Dendritic cell treated with granulocyte-macrophage colony-stimulating factor and Interleukin-4, amounts not matched to agents 40 ng/mL and 50 ng/mL, for 4 days (primary cell): Measurements from ENCODE around the gene SGIP1.

Experiments used
- H3K27ac Mint-ChIP-seq: one replicate; pipeline ENCODE4 v1.8.0; 2022; ENCODE audit warnings: mild to moderate bottlenecking, mixed read lengths
- H3K27me3 Mint-ChIP-seq: one replicate; pipeline ENCODE4 v1.8.0; 2022; ENCODE audit warnings: mild to moderate bottlenecking, mixed read lengths
- H3K36me3 Mint-ChIP-seq: one replicate; pipeline ENCODE4 v1.8.0; 2022; ENCODE audit warnings: low read depth, mixed read lengths
- H3K4me1 Mint-ChIP-seq: one replicate; pipeline ENCODE4 v1.8.0; 2022; ENCODE audit warnings: low read depth, mixed read lengths
- H3K4me3 Mint-ChIP-seq: one replicate; pipeline ENCODE4 v1.8.0; 2022; ENCODE audit warnings: mild to moderate bottlenecking, moderate library complexity, mixed read lengths
- H3K9me3 Mint-ChIP-seq: one replicate; pipeline ENCODE4 v1.8.0; 2022; ENCODE audit warnings: mixed read lengths
- intact Hi-C: fragments of 100-400 bp; cut with micrococcal nuclease; formaldehyde crosslinking; loops from one replicate; pipeline ENCODE4 v1.15.0; 2022

SGIP1 gene

GRCh38 chr1:66760506-66760905 is 226.6 kb downstream of the SGIP1 start:
- no peaks in the 10 kb centered on the region for H3K9me3 Mint-ChIP-seq
- peaks cover 23% of the 10 kb centered on the region for H3K4me1 Mint-ChIP-seq
- H3K36me3 Mint-ChIP-seq, result no peaks in the 10 kb centered on the region
- intact Hi-C loops, result loop anchor here (10.0 kb wide), 2 partner anchors 174 to 214 kb away; no protein-coding TSS in a partner anchor
- H3K27me3 Mint-ChIP-seq, result no peaks in the 10 kb centered on the region
- H3K4me3 Mint-ChIP-seq, result no peak overlapping the region
- H3K27ac Mint-ChIP-seq, result no peak overlapping the region

GRCh38 chr1:66761221-66761620 is 227.3 kb downstream of the SGIP1 start:
- Mint-ChIP-seq H3K27ac (no peak overlapping the region), H3K4me1 (peaks cover 23% of the 10 kb centered on the region), H3K27me3 (no peaks in the 10 kb centered on the region), H3K4me3 (no peak overlapping the region), H3K36me3 (no peaks in the 10 kb centered on the region), H3K9me3 (no peaks in the 10 kb centered on the region)
- intact Hi-C loops, result loop anchor here (10.0 kb wide), 2 partner anchors 174 to 214 kb away; no protein-coding TSS in a partner anchor

GRCh38 chr1:66764994-66765578 is 231.1 kb downstream of the SGIP1 start:
- Mint-ChIP-seq H3K27me3 (no peaks in the 10 kb centered on the region), H3K4me1 (peaks cover 12% of the 10 kb centered on the region), H3K4me3 (no peak overlapping the region), H3K27ac (no peak overlapping the region), H3K36me3 (no peaks in the 10 kb centered on the region), H3K9me3 (no peaks in the 10 kb centered on the region)
- intact Hi-C loops, result loop anchor here (5.0 to 10.0 kb wide), 4 partner anchors 170 to 447 kb away; no protein-coding TSS in a partner anchor

- H3K4me1 Mint-ChIP-seq, result no peaks in the 10 kb centered on the region
- H3K36me3 Mint-ChIP-seq, result no peaks in the 10 kb centered on the region
- no peak overlapping the region for H3K27ac Mint-ChIP-seq
- H3K27me3 Mint-ChIP-seq, result no peaks in the 10 kb centered on the region
- H3K9me3 Mint-ChIP-seq, result no peaks in the 10 kb centered on the region
- intact Hi-C loops, result loop anchor here (5.0 to 10.0 kb wide), 4 partner anchors 167 to 445 kb away; no protein-coding TSS in a partner anchor
- no peak overlapping the region for H3K4me3 Mint-ChIP-seq
These were observed 233.7 kb downstream of the SGIP1 start for GRCh38 chr1:66767626-66768025.

GRCh38 chr1:66768965-66769364 is 235.0 kb downstream of the SGIP1 start:
- Mint-ChIP-seq H3K9me3 (no peaks in the 10 kb centered on the region), H3K27me3 (no peaks in the 10 kb centered on the region), H3K4me3 (no peak overlapping the region), H3K4me1 (no peaks in the 10 kb centered on the region), H3K27ac (no peak overlapping the region), H3K36me3 (no peaks in the 10 kb centered on the region)
- intact Hi-C loops, result loop anchor here (5.0 to 10.0 kb wide), 4 partner anchors 166 to 443 kb away; no protein-coding TSS in a partner anchor

- no peak overlapping the region for H3K4me3 Mint-ChIP-seq
- H3K36me3 Mint-ChIP-seq, result no peaks in the 10 kb centered on the region
- intact Hi-C loops, result loop anchor here (5.0 to 10.0 kb wide), 4 partner anchors 165 to 443 kb away; no protein-coding TSS in a partner anchor
- H3K4me1 Mint-ChIP-seq, result no peaks in the 10 kb centered on the region
- H3K27me3 Mint-ChIP-seq, result no peaks in the 10 kb centered on the region
- no peak overlapping the region for H3K27ac Mint-ChIP-seq
- H3K9me3 Mint-ChIP-seq, result no peaks in the 10 kb centered on the region
These were observed 235.7 kb downstream of the SGIP1 start for GRCh38 chr1:66769512-66770229.

GRCh38 chr1:66770240-66770639 is 236.3 kb downstream of the SGIP1 start:
- intact Hi-C loops, result no loop called here
- no peaks in the 10 kb centered on the region for H3K4me1 Mint-ChIP-seq
- H3K27me3 Mint-ChIP-seq, result no peaks in the 10 kb centered on the region
- no peak overlapping the region for H3K27ac Mint-ChIP-seq
- no peaks in the 10 kb centered on the region for H3K36me3 Mint-ChIP-seq
- no peaks in the 10 kb centered on the region for H3K9me3 Mint-ChIP-seq
- H3K4me3 Mint-ChIP-seq, result no peak overlapping the region

GRCh38 chr1:66770694-66771093 is 236.7 kb downstream of the SGIP1 start:
- no peaks in the 10 kb centered on the region for H3K9me3 Mint-ChIP-seq
- H3K27me3 Mint-ChIP-seq, result no peaks in the 10 kb centered on the region
- H3K27ac Mint-ChIP-seq, result no peak overlapping the region
- intact Hi-C loops, result no loop called here
- H3K4me3 Mint-ChIP-seq, result no peak overlapping the region
- no peaks in the 10 kb centered on the region for H3K36me3 Mint-ChIP-seq
- H3K4me1 Mint-ChIP-seq, result no peaks in the 10 kb centered on the region

GRCh38 chr1:66773227-66773626 is 239.3 kb downstream of the SGIP1 start:
- H3K4me3 Mint-ChIP-seq, result no peak overlapping the region
- no peak overlapping the region for H3K27ac Mint-ChIP-seq
- H3K4me1 Mint-ChIP-seq, result no peaks in the 10 kb centered on the region
- intact Hi-C loops, result no loop called here
- no peaks in the 10 kb centered on the region for H3K9me3 Mint-ChIP-seq
- no peaks in the 10 kb centered on the region for H3K27me3 Mint-ChIP-seq
- H3K36me3 Mint-ChIP-seq, result no peaks in the 10 kb centered on the region

GRCh38 chr1:66774438-66774837 is 240.5 kb downstream of the SGIP1 start:
- intact Hi-C loops, result no loop called here
- Mint-ChIP-seq H3K36me3 (no peaks in the 10 kb centered on the region), H3K27me3 (no peaks in the 10 kb centered on the region), H3K9me3 (peaks cover 2% of the 10 kb centered on the region), H3K4me1 (no peaks in the 10 kb centered on the region), H3K27ac (no peak overlapping the region), H3K4me3 (no peak overlapping the region)

- Mint-ChIP-seq H3K4me1 (no peaks in the 10 kb centered on the region), H3K27ac (no peak overlapping the region), H3K36me3 (no peaks in the 10 kb centered on the region), H3K9me3 (peaks cover 14% of the 10 kb centered on the region), H3K27me3 (no peaks in the 10 kb centered on the region), H3K4me3 (no peak overlapping the region)
- intact Hi-C loops, result no loop called here
These were observed 241.7 kb downstream of the SGIP1 start for GRCh38 chr1:66775646-66776045.

GRCh38 chr1:66777831-66778230 is 243.9 kb downstream of the SGIP1 start:
- Mint-ChIP-seq H3K4me3 (no peak overlapping the region), H3K27ac (no peak overlapping the region), H3K9me3 (peaks cover 31% of the 10 kb centered on the region), H3K36me3 (no peaks in the 10 kb centered on the region), H3K4me1 (no peaks in the 10 kb centered on the region), H3K27me3 (no peaks in the 10 kb centered on the region)
- intact Hi-C loops, result no loop called here

GRCh38 chr1:66778266-66778665 is 244.3 kb downstream of the SGIP1 start:
- intact Hi-C loops, result no loop called here
- no peak overlapping the region for H3K4me3 Mint-ChIP-seq
- H3K4me1 Mint-ChIP-seq, result no peaks in the 10 kb centered on the region
- H3K9me3 Mint-ChIP-seq, result peaks cover 35% of the 10 kb centered on the region
- H3K27ac Mint-ChIP-seq, result no peak overlapping the region
- H3K36me3 Mint-ChIP-seq, result no peaks in the 10 kb centered on the region
- no peaks in the 10 kb centered on the region for H3K27me3 Mint-ChIP-seq

- H3K36me3 Mint-ChIP-seq, result no peaks in the 10 kb centered on the region
- H3K4me1 Mint-ChIP-seq, result no peaks in the 10 kb centered on the region
- H3K27ac Mint-ChIP-seq, result no peak overlapping the region
- H3K27me3 Mint-ChIP-seq, result no peaks in the 10 kb centered on the region
- H3K9me3 Mint-ChIP-seq, result peaks cover 35% of the 10 kb centered on the region
- intact Hi-C loops, result no loop called here
- H3K4me3 Mint-ChIP-seq, result no peak overlapping the region
These were observed 245.0 kb downstream of the SGIP1 start for GRCh38 chr1:66778969-66779368.
